Rectal smooth muscle tissue (tissue), 1 donor: ENCODE data around the gene LRRC8D.
"Not testable (repeated sequence)": the region's sequence is repeated elsewhere in the genome, so short reads cannot be mapped to it uniquely, and the experiment has no call there.

ENCODE experiments used
- H3K27ac ChIP-seq: one replicate; pipeline ENCODE4 v1.7.0; 2013; ENCODE audit warnings: low read depth, low read length, inconsistent platforms
- H3K27me3 ChIP-seq: one replicate; pipeline ENCODE4 v1.7.0; 2013; ENCODE audit warnings: low read length; ENCODE audit not compliant: control insufficient read depth, insufficient read depth
- H3K36me3 ChIP-seq: one replicate; pipeline ENCODE4 v1.7.0; 2013; ENCODE audit warnings: low read length; ENCODE audit not compliant: control insufficient read depth, insufficient read depth
- H3K4me1 ChIP-seq: one replicate; pipeline ENCODE4 v1.7.0; 2013; ENCODE audit warnings: low read length; ENCODE audit not compliant: control insufficient read depth, insufficient read depth
- H3K4me3 ChIP-seq: one replicate; pipeline ENCODE4 v1.7.0; 2013; ENCODE audit warnings: low read length
- H3K9ac ChIP-seq: one replicate; pipeline ENCODE4 v1.7.0; 2013; ENCODE audit warnings: low read length

Gene LRRC8D

DNA sequence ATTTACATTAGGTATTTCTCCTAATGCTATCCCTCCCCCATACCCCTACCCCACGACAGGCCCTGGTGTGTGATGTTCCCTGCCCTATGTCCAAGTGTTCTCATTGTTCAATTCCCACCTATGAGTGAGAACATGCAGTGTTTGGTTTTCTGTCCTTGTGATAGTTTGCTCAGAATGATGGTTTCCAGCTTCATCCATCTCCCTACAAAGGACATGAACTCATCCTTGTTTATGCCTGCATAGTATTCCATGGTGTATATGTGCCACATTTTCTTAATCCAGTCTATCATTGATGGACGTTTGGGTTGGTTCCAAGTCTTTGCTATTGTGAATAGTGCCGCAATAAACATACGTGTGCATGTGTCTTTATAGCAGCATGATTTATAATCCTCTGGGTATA is 25.3 kb upstream of the LRRC8D start:
- H3K4me1 ChIP-seq, H3K27ac ChIP-seq, H3K36me3 ChIP-seq, H3K27me3 ChIP-seq, H3K9ac ChIP-seq, H3K4me3 ChIP-seq: not testable (repeated sequence)

DNA sequence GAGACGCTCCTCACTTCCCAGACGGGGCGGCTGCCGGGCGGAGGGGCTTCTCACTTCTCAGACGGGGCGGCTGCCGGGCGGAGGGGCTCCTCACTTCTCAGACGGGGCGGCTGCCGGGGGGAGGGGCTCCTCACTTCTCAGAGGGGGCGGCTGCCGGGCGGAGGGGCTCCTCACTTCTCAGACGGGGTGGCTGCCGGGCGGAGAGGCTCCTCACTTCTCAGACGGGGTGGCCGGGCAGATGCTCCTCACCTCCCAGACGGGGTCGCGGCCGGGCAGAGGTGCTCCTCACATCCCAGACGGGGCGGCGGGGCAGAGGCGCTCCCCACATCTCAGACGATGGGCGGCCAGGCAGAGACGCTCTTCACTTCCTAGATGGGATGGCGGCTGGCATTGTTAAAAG is 23.0 kb upstream of the LRRC8D start:
- H3K27me3 ChIP-seq, H3K9ac ChIP-seq, H3K4me3 ChIP-seq, H3K27ac ChIP-seq, H3K4me1 ChIP-seq, H3K36me3 ChIP-seq: not testable (repeated sequence)

- no peaks in the 10 kb centered on the region for H3K36me3 ChIP-seq
- H3K4me1 ChIP-seq = no peaks in the 10 kb centered on the region
- no peak overlapping the region for H3K9ac ChIP-seq
- no peak overlapping the region for H3K27ac ChIP-seq
- no peak overlapping the region for H3K4me3 ChIP-seq
- H3K27me3 ChIP-seq = no peaks in the 10 kb centered on the region
Measured at GRCh38 chr1:89799495-89799894, 21.3 kb upstream of the LRRC8D start.

DNA sequence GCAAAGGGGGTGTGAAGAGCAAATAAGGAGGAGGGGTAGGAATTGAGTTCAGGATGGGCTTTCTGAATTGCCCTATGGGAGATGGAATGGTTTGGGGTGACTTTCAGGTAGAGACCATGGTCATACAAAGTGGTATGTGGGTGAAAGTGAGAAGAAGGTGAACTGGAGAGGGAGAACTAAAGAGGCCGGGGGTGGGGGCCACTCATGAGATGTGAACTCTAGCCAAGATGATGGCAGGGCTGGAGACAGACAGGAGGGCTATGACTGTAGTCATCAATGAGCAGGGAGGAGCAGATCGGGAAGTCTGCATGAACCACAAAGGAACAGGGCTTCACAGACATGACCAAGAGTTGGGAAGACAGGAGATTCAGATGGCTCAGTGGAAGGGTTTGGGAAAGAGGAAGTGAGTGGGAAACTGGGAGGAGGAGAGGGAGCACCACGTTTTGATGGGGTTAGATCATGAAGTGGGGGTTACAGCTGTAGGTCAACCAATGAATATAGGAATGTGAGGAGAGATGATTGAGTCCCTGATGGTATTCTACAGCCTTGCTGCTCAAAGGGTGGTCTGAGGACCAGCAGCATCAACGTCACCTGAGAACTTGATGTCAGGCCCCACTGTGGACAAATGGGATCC is 20.7 kb upstream of the LRRC8D start:
- Histone ChIP-seq H3K4me3 (no peak overlapping the region), H3K9ac (no peak overlapping the region), H3K27ac (no peak overlapping the region), H3K27me3 (no peaks in the 10 kb centered on the region), H3K4me1 (no peaks in the 10 kb centered on the region), H3K36me3 (no peaks in the 10 kb centered on the region)

DNA sequence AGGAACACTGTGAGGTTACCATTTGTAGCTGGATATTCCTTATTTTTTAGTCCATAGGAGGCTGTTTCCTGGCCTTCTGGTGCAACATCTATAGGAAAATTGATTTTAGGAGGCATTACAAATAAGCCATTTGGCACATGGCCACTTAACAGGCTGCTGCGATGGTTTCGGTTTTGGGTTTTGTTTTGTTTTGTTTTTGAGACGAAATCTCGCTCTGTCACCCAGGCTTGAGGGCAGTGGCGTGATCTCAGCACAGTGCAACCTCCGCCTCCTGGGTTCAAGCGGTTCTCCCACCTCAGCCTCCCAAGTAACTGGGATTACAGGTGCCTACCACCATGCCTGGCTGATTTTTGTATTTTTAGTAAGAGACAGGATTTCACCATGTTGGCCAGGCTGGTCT is 20.1 kb upstream of the LRRC8D start:
- no peak overlapping the region for H3K4me3 ChIP-seq
- no peak overlapping the region for H3K27ac ChIP-seq

GRCh38 chr1:89802051-89802450 is 18.8 kb upstream of the LRRC8D start:
- Histone ChIP-seq H3K27me3 (peaks cover 4% of the 10 kb centered on the region), H3K4me1 (no peaks in the 10 kb centered on the region), H3K4me3 (no peak overlapping the region), H3K9ac (no peak overlapping the region), H3K36me3 (no peaks in the 10 kb centered on the region), H3K27ac (no peak overlapping the region)

More for the DNA sequence above, 20.1 kb upstream of the LRRC8D start:
- Histone ChIP-seq H3K9ac (no peak overlapping the region), H3K4me1 (no peaks in the 10 kb centered on the region), H3K27me3 (no peaks in the 10 kb centered on the region), H3K36me3 (no peaks in the 10 kb centered on the region)

GRCh38 chr1:89802841-89803240 is 18.0 kb upstream of the LRRC8D start:
- no peaks in the 10 kb centered on the region for H3K36me3 ChIP-seq
- no peaks in the 10 kb centered on the region for H3K4me1 ChIP-seq
- peaks cover 4% of the 10 kb centered on the region for H3K27me3 ChIP-seq
- no peak overlapping the region for H3K27ac ChIP-seq
- no peak overlapping the region for H3K4me3 ChIP-seq
- no peak overlapping the region for H3K9ac ChIP-seq

GRCh38 chr1:89804642-89805237 is 16.1 kb upstream of the LRRC8D start:
- Histone ChIP-seq H3K36me3 (no peaks in the 10 kb centered on the region), H3K9ac (no peak overlapping the region), H3K4me3 (no peak overlapping the region), H3K4me1 (peaks cover 6% of the 10 kb centered on the region), H3K27me3 (peaks cover 4% of the 10 kb centered on the region), H3K27ac (no peak overlapping the region)

- H3K9ac ChIP-seq = no peak overlapping the region
- peaks cover 4% of the 10 kb centered on the region for H3K27me3 ChIP-seq
- no peaks in the 10 kb centered on the region for H3K36me3 ChIP-seq
- H3K4me3 ChIP-seq = no peak overlapping the region
- no peak overlapping the region for H3K27ac ChIP-seq
- H3K4me1 ChIP-seq = peaks cover 14% of the 10 kb centered on the region
Measured at GRCh38 chr1:89806616-89807015, 14.2 kb upstream of the LRRC8D start.

- Histone ChIP-seq H3K27me3 (peaks cover 4% of the 10 kb centered on the region), H3K9ac (no peak overlapping the region), H3K36me3 (no peaks in the 10 kb centered on the region), H3K4me3 (no peak overlapping the region), H3K4me1 (peaks cover 23% of the 10 kb centered on the region), H3K27ac (no peak overlapping the region)
Measured at GRCh38 chr1:89807503-89807902, 13.3 kb upstream of the LRRC8D start.

GRCh38 chr1:89807983-89808382 is 12.8 kb upstream of the LRRC8D start:
- no peak overlapping the region for H3K9ac ChIP-seq
- no peak overlapping the region for H3K27ac ChIP-seq
- H3K36me3 ChIP-seq = no peaks in the 10 kb centered on the region
- H3K27me3 ChIP-seq = peaks cover 4% of the 10 kb centered on the region
- peaks cover 27% of the 10 kb centered on the region for H3K4me1 ChIP-seq
- no peak overlapping the region for H3K4me3 ChIP-seq

DNA sequence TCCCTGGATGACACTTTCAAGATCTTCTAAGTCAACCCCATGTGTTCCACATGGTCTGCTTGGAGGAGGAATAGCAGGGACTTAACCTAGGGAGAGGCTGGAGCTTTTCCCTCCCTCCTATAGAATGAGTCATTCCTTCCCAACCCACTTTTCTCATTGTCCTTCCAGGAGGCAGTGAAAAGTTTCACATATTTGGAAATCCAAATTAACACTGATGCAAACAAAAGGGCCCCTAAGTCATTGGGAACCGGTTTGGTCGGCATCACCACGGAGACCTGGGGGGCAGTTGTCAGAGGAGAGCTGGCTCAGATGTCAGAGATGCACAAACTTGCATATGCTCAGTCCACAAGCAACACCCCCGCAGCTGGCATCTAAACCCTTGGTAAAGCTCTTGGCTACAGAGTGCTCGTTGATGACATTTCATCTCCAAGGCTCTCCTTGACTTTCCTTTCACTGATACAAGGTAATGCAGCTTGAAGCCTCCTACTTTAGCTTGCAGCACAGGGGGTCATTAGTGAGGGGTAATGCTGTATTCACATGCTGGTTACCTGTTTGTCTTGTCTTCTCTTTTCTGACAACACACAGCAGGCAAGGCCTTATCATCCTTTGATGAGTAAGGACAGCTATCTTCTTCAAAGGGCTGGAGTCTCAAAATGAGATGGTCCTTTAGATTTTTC is 12.3 kb upstream of the LRRC8D start:
- H3K9ac ChIP-seq = no peak overlapping the region
- no peak overlapping the region for H3K27ac ChIP-seq
- H3K36me3 ChIP-seq = no peaks in the 10 kb centered on the region
- peaks cover 4% of the 10 kb centered on the region for H3K27me3 ChIP-seq
- H3K4me3 ChIP-seq = no peak overlapping the region
- H3K4me1 ChIP-seq = peaks cover 27% of the 10 kb centered on the region

GRCh38 chr1:89809556-89809955 is 11.3 kb upstream of the LRRC8D start:
- no peak overlapping the region for H3K27ac ChIP-seq
- H3K27me3 ChIP-seq = peaks cover 4% of the 10 kb centered on the region
- H3K9ac ChIP-seq = no peak overlapping the region
- H3K4me3 ChIP-seq = no peak overlapping the region
- H3K36me3 ChIP-seq = no peaks in the 10 kb centered on the region
- peaks cover 27% of the 10 kb centered on the region for H3K4me1 ChIP-seq
